SK-MEL-5 (cell line): ENCODE results near the gene CDK13. TPM values are rescaled to one million over a fixed set of nuclear protein-coding genes. Genes with fewer than 3 reads are reported as not detected.

Source experiments
- small RNA-seq, 2 experiments: library from RNA; depleted of rRNA; stranded (forward); fragments of <200 nt; gene quantifications; one replicate each; pipeline ENCODE3, GENCODE V24; 2014
- total RNA-seq: library from RNA; depleted of rRNA; stranded (reverse); fragments of >200 nt; shearing (Covaris generic); gene quantifications from 2 replicates; pipeline ENCODE4 v1.2.3, GENCODE V29; 2014; rRNA removed

The CDK13 gene
- total RNA-seq, 1 experiment from 2014 or later, result 40.5 TPM

Small RNAs within 50 kb of the gene (small RNA-seq; reads per million reads assigned to genes)
- gene AC006023.1 (0 reads per million in 2 experiments), gene AC006023.2 (0 reads per million in 2 experiments)

Other genes with a start within 250 kb of the CDK13 start
- gene MPLKIP, start 184.4 kb downstream of the CDK13 start, total RNA-seq, result 36.6 and 37.8 TPM in 2 replicates
- gene SUGCT, start 184.7 kb downstream of the CDK13 start, total RNA-seq, result 14.4 and 14.6 TPM in 2 replicates